OCI-LY3 (cell line): ENCODE results near the gene SLAMF7.

Experiments used
- CTCF ChIP-seq: fragments of 200-600, 300-600 bp; sonication (generic); IDR thresholded peaks from 2 replicates; pipeline ENCODE4 v1.5.1; 2014; ENCODE audit warnings: antibody characterized with exemption, low read length, low read depth
- EZH2phosphoT487 ChIP-seq: fragments of 200-600 bp; shearing (Covaris generic); IDR thresholded peaks from 2 replicates; pipeline ENCODE4 v1.6.1; 2018; ENCODE audit warnings: antibody characterized with exemption, mixed run types, low read depth

DNA sequence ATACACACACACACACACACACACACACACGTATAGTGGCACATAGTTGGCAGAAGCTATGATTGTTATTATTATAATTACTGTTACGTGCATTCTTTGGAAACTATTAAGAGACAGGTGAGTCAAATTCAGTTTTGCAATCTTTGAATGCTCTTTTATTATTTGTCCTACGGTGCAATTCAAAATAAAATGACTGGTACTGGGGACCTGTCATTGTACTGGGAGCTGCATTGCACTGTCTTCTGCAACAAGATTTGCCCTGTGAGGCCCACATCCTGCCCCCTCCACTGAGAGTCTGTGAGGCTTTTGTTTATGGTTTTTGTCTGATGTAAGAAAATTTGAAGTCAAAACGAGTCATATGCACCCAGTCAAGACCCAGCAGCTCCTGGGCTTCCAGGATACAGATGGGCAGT is 58.8 kb downstream of the SLAMF7 start:
- TF ChIP-seq EZH2phosphoT487: no peak
- no peak for TF ChIP-seq CTCF
